ENCODE data around the gene CHDH. TPM values are rescaled to one million over a fixed set of nuclear protein-coding genes. Genes with fewer than 3 reads are reported as not detected.

CHDH gene
- total RNA-seq, 1 donor from 2014 or later = 17.7 TPM

- H3K9me3 Mint-ChIP-seq (ENCODE audit: low read depth) = no peaks in the 10 kb centered on the region
- no peaks in the 10 kb centered on the region for H3K36me3 Mint-ChIP-seq (ENCODE audit: insufficient read depth)
- H3K27me3 Mint-ChIP-seq = peaks cover 16% of the 10 kb centered on the region
- H3K4me1 Mint-ChIP-seq (ENCODE audit: low read depth) = no peaks in the 10 kb centered on the region
- H3K4me3 Mint-ChIP-seq (ENCODE audit: low read depth) = no peak overlapping the region
- TF ChIP-seq CTCF (IDR thresholded peaks at IDR 0.05; ENCODE audit: unreplicated experiment) = no peak
- H3K27ac Mint-ChIP-seq = no peak overlapping the region
- DNase-seq (ENCODE audit: low spot score, unreplicated experiment) = no peak
These were observed 58.2 kb downstream of the CHDH start for GRCh38 chr3:53788038-53788437.

GRCh38 chr3:53787016-53787415 is 59.2 kb downstream of the CHDH start:
- no peaks in the 10 kb centered on the region for H3K36me3 Mint-ChIP-seq (ENCODE audit: insufficient read depth)
- H3K4me3 Mint-ChIP-seq (ENCODE audit: low read depth) = no peak overlapping the region
- no peak overlapping the region for H3K27ac Mint-ChIP-seq
- H3K4me1 Mint-ChIP-seq (ENCODE audit: low read depth) = no peaks in the 10 kb centered on the region
- peaks cover 16% of the 10 kb centered on the region for H3K27me3 Mint-ChIP-seq
- no peak for TF ChIP-seq CTCF (IDR thresholded peaks at IDR 0.05; ENCODE audit: unreplicated experiment)
- H3K9me3 Mint-ChIP-seq (ENCODE audit: low read depth) = no peaks in the 10 kb centered on the region
- no peak for DNase-seq (ENCODE audit: low spot score, unreplicated experiment)

- H3K4me1 Mint-ChIP-seq (ENCODE audit: low read depth) = peaks cover 2% of the 10 kb centered on the region
- H3K27me3 Mint-ChIP-seq = peaks cover 8% of the 10 kb centered on the region
- no peaks in the 10 kb centered on the region for H3K36me3 Mint-ChIP-seq (ENCODE audit: insufficient read depth)
- no peak overlapping the region for H3K4me3 Mint-ChIP-seq (ENCODE audit: low read depth)
- no peaks in the 10 kb centered on the region for H3K9me3 Mint-ChIP-seq (ENCODE audit: low read depth)
- H3K27ac Mint-ChIP-seq = no peak overlapping the region
- DNase-seq (ENCODE audit: low spot score, unreplicated experiment) = no peak
- no peak for TF ChIP-seq CTCF (IDR thresholded peaks at IDR 0.05; ENCODE audit: unreplicated experiment)
These were observed 65.4 kb downstream of the CHDH start for GRCh38 chr3:53780806-53781205.

GRCh38 chr3:53780171-53780570 is 66.0 kb downstream of the CHDH start:
- Mint-ChIP-seq H3K36me3 (ENCODE audit: insufficient read depth) (no peaks in the 10 kb centered on the region), H3K27ac (no peak overlapping the region), H3K4me3 (ENCODE audit: low read depth) (no peak overlapping the region), H3K4me1 (ENCODE audit: low read depth) (peaks cover 4% of the 10 kb centered on the region), H3K27me3 (peaks cover 8% of the 10 kb centered on the region), H3K9me3 (ENCODE audit: low read depth) (no peaks in the 10 kb centered on the region)
- no peak for DNase-seq (ENCODE audit: low spot score, unreplicated experiment)
- TF ChIP-seq CTCF (IDR thresholded peaks at IDR 0.05; ENCODE audit: unreplicated experiment) = no peak

- H3K9me3 Mint-ChIP-seq (ENCODE audit: low read depth) = no peaks in the 10 kb centered on the region
- no peak for TF ChIP-seq CTCF (IDR thresholded peaks at IDR 0.05; ENCODE audit: unreplicated experiment)
- no peaks in the 10 kb centered on the region for H3K36me3 Mint-ChIP-seq (ENCODE audit: insufficient read depth)
- H3K4me3 Mint-ChIP-seq (ENCODE audit: low read depth) = no peak overlapping the region
- peaks cover 11% of the 10 kb centered on the region for H3K27me3 Mint-ChIP-seq
- H3K4me1 Mint-ChIP-seq (ENCODE audit: low read depth) = peaks cover 15% of the 10 kb centered on the region
- H3K27ac Mint-ChIP-seq = no peak overlapping the region
- no peak for DNase-seq (ENCODE audit: low spot score, unreplicated experiment)
These were observed 68.1 kb downstream of the CHDH start for GRCh38 chr3:53778153-53778552.

Data from progenitor cell of endocrine pancreas (in vitro differentiated cells).